ENCODE data around the gene TPPP2. TPM values are rescaled to one million over a fixed set of nuclear protein-coding genes. Genes with fewer than 3 reads are reported as not detected.
A peak's percentile ranks its signal among the peaks of the same experiment; 100 is the strongest.

Gene TPPP2
- total and polyA plus RNA-seq, 9 of the 15 experiments (the other 6 are each of a cell fraction or from before 2014, with no cell fraction given), result 0.18 TPM; not detected in 8

GRCh38 chr14:21024585-21025370, 5.2 kb upstream of the TPPP2 start, which contains the start of gene NDRG2 (continued):
- peak; percentile 48; the same call in 1 of the 2 replicates for TF ChIP-seq EP400 (IDR thresholded peaks at IDR 0.05)
- TF ChIP-seq, protein P1, sequence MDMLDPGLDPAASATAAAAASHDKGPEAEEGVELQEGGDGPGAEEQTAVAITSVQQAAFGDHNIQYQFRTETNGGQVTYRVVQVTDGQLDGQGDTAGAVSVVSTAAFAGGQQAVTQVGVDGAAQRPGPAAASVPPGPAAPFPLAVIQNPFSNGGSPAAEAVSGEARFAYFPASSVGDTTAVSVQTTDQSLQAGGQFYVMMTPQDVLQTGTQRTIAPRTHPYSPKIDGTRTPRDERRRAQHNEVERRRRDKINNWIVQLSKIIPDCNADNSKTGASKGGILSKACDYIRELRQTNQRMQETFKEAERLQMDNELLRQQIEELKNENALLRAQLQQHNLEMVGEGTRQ (CRISPR knock-in tag; IDR thresholded peaks at IDR 0.05), result no peak
- no peak for TF ChIP-seq ETS2 (tag; IDR thresholded peaks at IDR 0.05; ENCODE audit: borderline replicate concordance, poor library complexity, severe bottlenecking)
- TF ChIP-seq FOXO4 (CRISPR knock-in tag; IDR thresholded peaks at IDR 0.05), result no peak
- no peak for TF ChIP-seq ZBTB12 (CRISPR knock-in tag; IDR thresholded peaks at IDR 0.05)
- TF ChIP-seq BRCA1 (IDR thresholded peaks at IDR 0.05), result no peak
- no peak for TF ChIP-seq BRCA1 (CRISPR knock-in tag; IDR thresholded peaks at IDR 0.05)
- no peak for TF ChIP-seq PML (IDR thresholded peaks at IDR 0.05; ENCODE audit: low read length)
- TF ChIP-seq ZHX1 (conservative IDR thresholded peaks at IDR 0.05; ENCODE audit: low read length), result no peak
- TF ChIP-seq ESRRA (IDR thresholded peaks at IDR 0.05; ENCODE audit: borderline replicate concordance, low read depth), result peak; percentile 73
- TF ChIP-seq ZNF146 (CRISPR knock-in tag; IDR thresholded peaks at IDR 0.05; ENCODE audit: unreplicated experiment), result no peak
- no peak for TF ChIP-seq ZNF589 (CRISPR knock-in tag; IDR thresholded peaks at IDR 0.05; ENCODE audit: low read depth)
- TF ChIP-seq RBFOX2 (IDR thresholded peaks at IDR 0.05; ENCODE audit: low read depth, low read length), result peak; percentile 79
- no peak; the same call in 1 of the 2 replicates for TF ChIP-seq ZBTB7A (IDR thresholded peaks at IDR 0.05; ENCODE audit: borderline replicate concordance, control insufficient read depth, low read depth, low read length)
- no peak for TF ChIP-seq KDM2B (CRISPR knock-in tag; IDR thresholded peaks at IDR 0.05)
- TF ChIP-seq, protein P2, sequence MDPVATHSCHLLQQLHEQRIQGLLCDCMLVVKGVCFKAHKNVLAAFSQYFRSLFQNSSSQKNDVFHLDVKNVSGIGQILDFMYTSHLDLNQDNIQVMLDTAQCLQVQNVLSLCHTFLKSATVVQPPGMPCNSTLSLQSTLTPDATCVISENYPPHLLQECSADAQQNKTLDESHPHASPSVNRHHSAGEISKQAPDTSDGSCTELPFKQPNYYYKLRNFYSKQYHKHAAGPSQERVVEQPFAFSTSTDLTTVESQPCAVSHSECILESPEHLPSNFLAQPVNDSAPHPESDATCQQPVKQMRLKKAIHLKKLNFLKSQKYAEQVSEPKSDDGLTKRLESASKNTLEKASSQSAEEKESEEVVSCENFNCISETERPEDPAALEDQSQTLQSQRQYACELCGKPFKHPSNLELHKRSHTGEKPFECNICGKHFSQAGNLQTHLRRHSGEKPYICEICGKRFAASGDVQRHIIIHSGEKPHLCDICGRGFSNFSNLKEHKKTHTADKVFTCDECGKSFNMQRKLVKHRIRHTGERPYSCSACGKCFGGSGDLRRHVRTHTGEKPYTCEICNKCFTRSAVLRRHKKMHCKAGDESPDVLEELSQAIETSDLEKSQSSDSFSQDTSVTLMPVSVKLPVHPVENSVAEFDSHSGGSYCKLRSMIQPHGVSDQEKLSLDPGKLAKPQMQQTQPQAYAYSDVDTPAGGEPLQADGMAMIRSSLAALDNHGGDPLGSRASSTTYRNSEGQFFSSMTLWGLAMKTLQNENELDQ (CRISPR knock-in tag; IDR thresholded peaks at IDR 0.05; ENCODE audit: borderline replicate concordance), result no peak
- TF ChIP-seq ARNT (IDR thresholded peaks at IDR 0.05), result no peak

Data from K562 (cell line).